Thyroid gland (tissue), 4 donors: ENCODE measurements around the gene CARD8.

Experiments used
- CTCF ChIP-seq, 6 experiments: fragments of 200-600 bp in 3 of 6; fragments of 450-650 bp in 3 of 6; sonication (generic) in 3 of 6; IDR thresholded peaks; one replicate each; pipeline ENCODE4 v1.5.1; 2016 to 2019; ENCODE audit warnings: antibody characterized with exemption in 6 of 6, mild to moderate bottlenecking in 2 of 6, inconsistent platforms in 1 of 6, moderate library complexity in 1 of 6
- POLR2A ChIP-seq, 2 donors: fragments of 450-650 bp; IDR thresholded peaks; one replicate each; pipeline ENCODE4 v1.6.1; 2017; ENCODE audit warnings: antibody characterized with exemption in 2 of 2, mild to moderate bottlenecking in 2 of 2, moderate library complexity in 1 of 2

DNA sequence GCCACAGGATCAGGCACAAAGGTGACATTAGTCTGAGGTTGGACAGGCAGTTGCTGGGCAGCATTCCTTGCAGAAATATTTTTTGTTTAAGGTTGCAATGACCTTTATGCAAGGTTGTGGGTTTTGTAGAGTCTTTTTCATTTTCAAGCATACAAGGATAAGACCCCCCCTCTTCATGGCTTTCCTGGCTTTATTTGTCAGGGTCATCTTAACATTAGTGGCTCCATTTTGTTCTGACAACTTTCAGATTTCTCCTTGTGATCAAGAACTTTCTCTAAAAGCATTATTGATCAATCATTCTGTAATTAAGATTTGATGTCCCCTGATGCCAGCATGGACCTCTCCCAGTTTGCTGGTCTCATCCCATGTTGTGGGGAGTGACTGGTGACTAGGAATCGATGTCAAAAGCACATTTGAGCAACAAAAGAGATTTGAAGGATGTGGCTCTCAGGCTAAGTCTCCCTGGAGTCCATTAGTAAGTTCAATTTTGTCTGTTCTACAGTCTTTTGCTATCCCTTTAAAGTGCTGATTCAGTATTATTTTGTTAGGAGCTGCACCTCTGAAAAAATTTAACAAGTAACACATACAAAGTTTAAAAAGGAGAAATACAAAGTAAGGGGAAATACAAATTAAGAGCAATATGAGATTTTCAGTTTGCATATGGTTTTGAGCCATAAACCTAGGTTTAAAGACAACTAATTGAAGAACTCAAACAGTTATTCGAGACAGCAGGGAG lies 5.3 kb downstream of the CARD8 start:
- TF ChIP-seq CTCF (IDR thresholded peaks at IDR 0.05), result no peak
- TF ChIP-seq POLR2A (IDR thresholded peaks at IDR 0.05), result no peak
